ENCODE data around the gene NFATC3.

The NFATC3 gene

DNA sequence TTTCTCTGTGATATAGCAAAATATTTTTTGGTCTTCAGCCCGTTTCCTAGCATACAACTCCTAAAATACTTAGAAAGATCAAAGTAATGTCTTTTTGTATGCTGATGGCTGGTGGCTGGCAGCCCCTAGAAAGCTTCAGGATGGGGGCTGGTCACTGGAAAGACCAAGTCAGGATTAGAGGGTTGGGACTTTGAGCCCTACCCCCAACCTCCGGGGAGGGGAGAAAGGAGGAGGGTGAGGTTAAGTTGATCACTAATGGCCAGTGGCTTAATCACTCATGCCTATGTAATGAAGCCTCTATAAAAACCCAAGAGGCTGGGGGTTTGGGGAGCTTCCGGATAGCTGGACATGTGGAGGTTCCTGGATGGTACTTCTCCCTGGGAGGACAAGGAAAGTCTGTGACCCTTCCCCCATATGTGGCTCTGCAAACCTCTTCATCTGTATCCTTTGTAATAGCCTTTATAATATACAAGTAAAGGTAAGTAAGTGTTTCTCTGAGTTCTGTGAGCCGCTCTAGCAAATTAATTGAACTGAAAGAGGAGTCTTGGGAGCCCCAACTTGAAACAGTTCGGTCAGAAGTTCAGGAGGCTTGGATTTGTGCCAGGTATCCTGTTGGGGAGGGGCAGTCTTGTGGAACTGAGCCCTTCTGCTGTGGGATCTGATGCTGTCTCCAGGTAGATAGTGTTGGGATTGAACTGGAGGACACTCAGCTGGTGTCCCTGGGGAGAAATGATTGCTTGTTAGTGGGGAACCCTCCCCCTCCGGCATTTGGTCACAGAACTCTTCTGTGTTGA lies 182.6 kb downstream of the NFATC3 start:
- DNase-seq (ENCODE audit: low read depth in 1 of 2, low spot score in 1 of 2): no peak

DNA sequence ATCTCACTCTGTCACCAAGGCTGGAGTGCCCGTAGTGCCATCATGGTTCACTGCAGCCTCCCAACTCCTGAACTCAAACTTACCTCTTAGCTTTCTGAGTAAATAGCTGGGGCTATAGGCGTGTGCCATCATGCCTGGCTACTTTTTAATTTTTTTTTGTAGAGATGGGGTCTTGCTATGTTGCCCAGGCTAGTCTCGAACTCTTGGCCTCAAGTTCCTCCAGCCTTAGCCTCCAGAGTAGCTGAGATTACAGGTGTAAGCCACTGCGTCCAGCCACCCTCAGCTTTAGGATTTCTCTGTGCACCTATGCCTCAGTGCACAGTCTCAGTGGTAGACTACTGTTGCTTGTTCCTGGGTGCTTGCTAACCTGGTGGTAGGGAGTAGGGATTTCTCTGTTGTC lies 184.6 kb downstream of the NFATC3 start:
- no peak for DNase-seq (ENCODE audit: low read depth in 1 of 2, low spot score in 1 of 2)

DNA sequence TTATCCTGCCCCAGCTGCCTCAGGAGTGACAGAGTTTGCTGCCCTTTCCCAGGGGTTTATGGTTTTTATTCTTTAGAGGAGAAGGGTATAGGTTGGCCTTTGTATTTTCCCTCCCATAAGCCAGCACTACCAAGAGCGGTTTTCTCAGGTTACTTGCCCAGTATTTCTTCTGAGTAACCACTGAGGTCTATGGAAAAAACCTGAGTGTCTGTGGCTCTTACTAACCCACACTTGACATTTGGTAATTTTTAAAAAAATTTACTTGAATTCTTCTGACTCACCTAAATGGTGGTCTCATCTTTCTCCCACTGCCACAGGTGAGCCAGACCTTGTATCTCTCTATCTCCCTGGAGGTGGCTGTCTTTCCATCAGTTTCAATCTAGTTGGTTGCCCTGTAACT lies 185.2 kb downstream of the NFATC3 start:
- no peak for DNase-seq (ENCODE audit: low read depth in 1 of 2, low spot score in 1 of 2)

DNA sequence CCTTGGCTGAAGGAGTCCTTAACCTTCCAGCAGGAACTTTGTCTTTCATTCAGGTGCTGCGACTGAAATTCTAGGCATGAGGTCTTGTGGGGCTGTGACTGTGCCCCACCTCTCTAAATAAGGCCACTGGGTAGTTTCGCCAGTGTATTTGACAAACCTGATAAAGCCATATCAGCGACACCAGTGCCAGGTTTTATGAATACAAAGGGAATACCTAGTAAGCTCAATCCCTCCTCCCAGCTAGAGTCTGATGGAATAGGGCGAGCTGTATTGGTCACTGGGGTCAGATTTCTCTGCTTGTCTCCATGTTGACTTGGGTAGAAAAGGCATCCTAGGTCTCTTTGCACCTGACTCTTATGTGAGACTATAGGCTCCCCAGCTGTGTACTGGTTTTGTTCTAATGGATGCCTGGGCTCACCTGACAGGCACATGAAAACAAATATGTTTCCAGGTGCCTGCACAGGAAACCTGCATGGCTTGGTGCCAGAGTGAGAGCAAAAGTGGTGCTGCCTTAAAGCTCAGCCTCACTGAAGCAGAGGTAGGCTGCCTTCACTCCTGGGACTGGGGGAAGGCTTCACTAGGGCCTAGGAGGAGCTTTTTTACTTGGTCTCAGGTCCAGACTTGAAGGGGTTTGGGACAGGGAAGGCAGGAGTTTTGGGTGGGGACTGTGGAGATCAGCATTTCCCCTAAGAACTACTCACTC lies 187.5 kb downstream of the NFATC3 start:
- peak; percentile 30 to 39 for DNase-seq (ENCODE audit: low read depth in 1 of 2, low spot score in 1 of 2)

DNA sequence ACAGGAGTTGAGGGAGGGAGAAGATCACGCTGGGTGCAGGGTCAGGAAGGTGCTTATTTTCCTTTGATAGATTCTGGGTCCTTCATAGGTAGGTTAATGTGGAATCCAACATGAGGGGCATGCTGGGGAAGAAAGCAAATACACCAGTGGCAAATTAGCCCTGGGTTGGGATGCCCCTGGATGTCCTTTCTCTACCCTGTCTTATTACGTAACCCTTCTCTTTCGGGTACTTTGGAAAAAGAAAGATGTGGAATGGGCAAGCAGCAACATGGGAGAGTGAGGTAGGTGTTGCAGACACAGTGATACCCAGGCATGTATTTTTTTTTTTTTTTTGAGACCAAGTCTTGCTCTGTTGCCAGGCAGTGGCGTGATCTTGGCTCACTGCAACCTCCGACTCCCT lies 188.3 kb downstream of the NFATC3 start:
- DNase-seq (ENCODE audit: low read depth in 1 of 2, low spot score in 1 of 2): no peak

DNA sequence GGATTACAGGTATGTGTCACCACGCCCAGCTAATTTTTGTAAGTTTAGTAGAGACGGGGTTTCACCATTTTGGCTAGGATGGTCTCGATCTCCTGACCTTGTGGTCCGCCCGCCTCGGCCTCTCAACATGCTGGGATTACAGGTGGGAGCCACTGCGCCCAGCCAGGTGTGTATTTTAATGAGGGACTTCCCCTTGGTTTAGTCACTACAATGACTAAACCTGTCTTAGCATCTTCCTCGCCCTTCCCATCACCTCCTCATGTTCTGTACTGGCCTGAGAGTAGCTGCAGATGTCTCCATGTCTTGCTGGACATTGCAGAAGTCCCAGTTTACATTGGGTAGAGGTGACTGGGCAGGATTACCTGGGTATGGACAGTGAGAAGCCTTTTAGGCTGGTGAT lies 188.7 kb downstream of the NFATC3 start:
- DNase-seq (ENCODE audit: low read depth in 1 of 2, low spot score in 1 of 2): no peak

DNA sequence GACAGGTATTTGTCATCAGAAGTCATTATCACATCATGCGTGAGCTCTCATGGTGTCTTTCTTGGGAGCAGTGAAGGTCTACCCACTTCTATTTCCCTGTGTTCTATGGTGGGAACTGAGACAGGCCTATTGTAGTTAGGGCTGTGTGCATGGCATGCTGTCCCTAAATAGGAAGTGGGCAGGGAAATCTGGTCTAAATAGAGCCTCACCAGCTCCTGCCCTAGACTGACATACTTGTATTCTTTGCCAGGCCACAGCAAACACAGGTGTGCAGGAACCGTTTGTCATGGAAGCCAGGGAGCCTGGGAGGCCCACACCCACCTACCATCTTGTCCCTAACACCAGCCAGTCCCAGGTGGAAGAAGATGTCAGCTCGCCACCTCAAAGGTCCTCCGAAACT lies 189.3 kb downstream of the NFATC3 start:
- no peak for DNase-seq (ENCODE audit: low read depth in 1 of 2, low spot score in 1 of 2)

DNA sequence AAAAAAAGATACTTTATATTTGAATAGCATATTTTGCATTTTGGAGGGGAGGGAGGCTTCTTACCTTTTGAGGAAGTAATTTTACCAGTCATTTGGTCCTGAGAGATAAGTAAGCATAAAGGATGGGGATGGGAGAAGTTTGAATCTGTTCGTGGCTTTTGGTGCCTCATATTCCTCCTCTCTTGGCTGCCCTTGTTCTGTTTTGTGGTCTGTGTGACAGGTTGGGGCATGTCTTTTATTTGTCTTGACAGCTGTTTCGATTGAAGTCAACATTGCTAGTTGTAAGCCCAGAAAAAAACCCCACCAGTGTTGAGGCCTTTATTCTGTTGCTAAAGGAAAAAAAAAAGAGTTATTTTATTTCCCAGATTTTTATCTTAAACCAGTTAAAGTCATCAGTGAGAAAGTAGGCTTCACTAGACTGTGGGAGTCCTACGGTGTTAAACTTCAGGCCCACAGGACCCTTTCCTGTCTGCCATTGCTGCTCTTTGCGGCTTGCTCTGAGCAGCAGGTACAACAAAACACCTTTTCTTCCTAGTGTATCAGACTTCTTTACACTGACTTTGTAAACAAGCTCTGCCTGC lies 190.5 kb downstream of the NFATC3 start:
- peak in 1 of 2 donors; percentile 16 for DNase-seq (ENCODE audit: low read depth in 1 of 2, low spot score in 1 of 2)

DNA sequence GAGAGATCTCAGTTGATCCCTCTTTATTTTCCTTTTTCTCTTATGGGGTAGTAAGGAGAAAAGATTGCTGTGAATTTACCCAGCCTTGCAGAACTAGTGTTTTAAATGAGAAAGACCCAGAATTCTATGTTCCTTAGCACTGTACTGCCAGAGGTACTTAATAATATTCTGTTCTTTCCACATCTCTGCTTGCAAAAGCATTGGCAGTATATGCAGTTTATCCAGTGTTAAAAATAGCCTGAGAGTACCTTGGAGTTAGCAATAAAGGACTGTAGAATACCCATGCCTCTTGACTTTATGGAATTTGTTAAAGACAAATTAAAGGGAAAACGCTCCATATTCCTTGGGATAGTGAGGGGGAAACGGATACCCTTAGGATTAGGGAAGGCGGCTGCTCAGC lies 191.1 kb downstream of the NFATC3 start:
- DNase-seq (ENCODE audit: low read depth in 1 of 2, low spot score in 1 of 2): no peak
